Choroid plexus epithelial cell (primary cell): ENCODE measurements around the gene NMT1.

Experiments used
- DNase-seq: peaks from one replicate; pipeline ENCODE4 v3.0.0-alpha.2; 2010; ENCODE audit warnings: low read depth
- H3K4me3 ChIP-seq: 2 replicates; pipeline ENCODE4 v1.5.1; 2011; ENCODE audit warnings: low read depth, mild to moderate bottlenecking, control low read depth, low read length, moderate library complexity
- CTCF ChIP-seq: conservative IDR thresholded peaks from 2 replicates; pipeline ENCODE4 v1.5.1; 2011; ENCODE audit warnings: low read depth, mild to moderate bottlenecking, control low read depth, inconsistent platforms, low read length, moderate library complexity

Gene NMT1

GRCh38 chr17:45104497-45104896 is 43.4 kb downstream of the NMT1 start:
- DNase-seq, result no peak
- no peak for TF ChIP-seq CTCF
- H3K4me3 ChIP-seq, result no peak overlapping the region

GRCh38 chr17:45104907-45105624 is 43.9 kb downstream of the NMT1 start:
- no peak for DNase-seq
- peak; percentile 13 for TF ChIP-seq CTCF

GRCh38 chr17:45106096-45106495 is 45.0 kb downstream of the NMT1 start:
- no peak for DNase-seq
- no peak for TF ChIP-seq CTCF
- H3K4me3 ChIP-seq, result no peak overlapping the region

More at GRCh38 chr17:45104907-45105624, 43.9 kb downstream of the NMT1 start:
- no peak overlapping the region for H3K4me3 ChIP-seq

- no peak overlapping the region for H3K4me3 ChIP-seq
- DNase-seq, result no peak
- no peak for TF ChIP-seq CTCF
These were observed 45.5 kb downstream of the NMT1 start for GRCh38 chr17:45106582-45106981.

GRCh38 chr17:45107293-45108010 is 46.3 kb downstream of the NMT1 start:
- DNase-seq, result no peak
- no peak overlapping the region for H3K4me3 ChIP-seq
- TF ChIP-seq CTCF, result no peak

DNA sequence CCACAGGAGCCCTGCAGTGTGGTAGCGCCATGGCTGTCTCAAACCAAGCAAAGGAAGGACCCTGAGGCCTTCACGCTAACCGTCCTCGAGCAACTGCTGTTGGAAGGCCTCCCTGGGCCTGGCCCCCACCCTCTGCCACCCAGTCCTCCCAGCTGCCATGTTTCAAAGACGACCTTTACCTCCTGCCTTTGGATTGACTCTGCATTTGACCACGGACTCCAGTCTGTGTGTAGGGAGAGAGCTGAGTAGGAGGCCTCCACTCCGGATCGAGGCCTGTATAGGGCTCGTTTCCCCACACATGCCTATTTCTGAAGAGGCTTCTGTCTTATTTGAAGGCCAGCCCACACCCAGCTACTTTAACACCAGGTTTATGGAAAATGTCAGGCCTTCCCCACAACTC is 46.9 kb downstream of the NMT1 start:
- no peak for DNase-seq
- TF ChIP-seq CTCF, result no peak
- H3K4me3 ChIP-seq, result no peak overlapping the region
